Uterus (tissue), 2 donors: ENCODE measurements around the gene BRINP2.

Source experiments
- CTCF ChIP-seq, 4 experiments: fragments of 200-600 bp in 2 of 4; fragments of 450-650 bp in 2 of 4; sonication (generic) in 2 of 4; IDR thresholded peaks; one replicate each; pipeline ENCODE4 v1.5.1; 2016 to 2019; ENCODE audit warnings: antibody characterized with exemption in 4 of 4, mild to moderate bottlenecking in 2 of 4, moderate library complexity in 1 of 4
- POLR2A ChIP-seq, 2 donors: fragments of 450-650 bp; IDR thresholded peaks; one replicate each; pipeline ENCODE4 v1.6.1; 2016; ENCODE audit warnings: antibody characterized with exemption in 2 of 2, mild to moderate bottlenecking in 1 of 2, moderate library complexity in 1 of 2

DNA sequence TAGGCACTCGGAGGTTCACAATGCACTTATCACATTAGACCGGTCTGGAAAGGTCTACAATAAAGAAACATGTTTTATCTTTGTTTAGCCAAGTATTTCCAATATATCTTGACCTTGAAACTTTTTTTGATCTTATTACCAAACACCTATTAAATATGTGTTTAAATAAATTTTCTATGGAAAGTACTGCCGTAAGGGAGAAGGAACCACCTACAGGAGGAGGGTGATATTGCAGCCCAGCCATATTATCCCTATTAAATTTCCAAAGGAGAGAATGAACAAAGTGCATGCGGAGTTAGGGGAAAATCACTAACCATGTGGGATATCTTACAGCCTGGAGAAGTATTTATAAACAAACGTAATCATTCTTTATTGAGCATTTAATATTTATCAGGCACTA is 14.5 kb downstream of the BRINP2 start:
- no peak for TF ChIP-seq CTCF (IDR thresholded peaks at IDR 0.05)
- no peak for TF ChIP-seq POLR2A (IDR thresholded peaks at IDR 0.05)
